ENCODE data around the gene TUSC2.
A peak's percentile ranks its signal among the peaks of the same experiment; 100 is the strongest.

DNA sequence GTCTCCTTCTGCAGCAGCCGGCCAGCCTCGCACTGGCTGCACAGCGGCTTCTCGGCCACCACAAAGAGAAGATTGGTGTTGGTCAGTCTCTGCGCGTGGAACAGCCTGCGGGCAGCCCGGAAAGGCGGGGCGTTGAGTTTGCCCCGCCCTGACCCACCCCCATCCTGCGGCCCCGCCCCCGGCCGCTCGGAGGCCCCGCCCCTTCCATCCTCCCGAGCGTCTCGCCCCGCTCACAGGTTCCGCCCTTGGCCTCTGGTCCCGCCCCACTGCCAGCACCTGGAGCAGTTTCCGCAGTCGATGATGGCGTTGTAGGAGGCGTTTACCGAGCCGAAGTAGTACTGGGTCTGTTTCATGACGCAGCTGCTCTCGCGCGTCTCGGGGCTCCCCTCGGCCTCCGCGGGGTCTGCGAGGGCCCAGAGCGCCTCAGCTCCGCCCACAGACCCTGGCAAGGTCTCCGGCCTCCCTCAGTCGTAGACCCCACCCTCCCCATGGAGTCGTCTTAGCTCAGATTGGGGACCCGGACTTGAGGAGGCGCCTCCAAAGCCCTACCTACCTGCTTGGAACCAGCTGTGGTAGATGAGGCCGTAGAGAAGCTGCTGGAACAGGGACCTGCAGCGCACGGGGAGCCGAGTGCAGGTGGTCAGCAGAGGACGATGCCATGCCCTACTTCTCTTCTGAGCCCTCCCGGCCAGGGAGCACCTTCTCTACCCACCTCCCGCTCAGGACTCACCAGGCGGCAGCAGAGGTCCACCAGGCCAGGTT lies 37.2 kb upstream of the TUSC2 start:
- TF ChIP-seq, protein P1, sequence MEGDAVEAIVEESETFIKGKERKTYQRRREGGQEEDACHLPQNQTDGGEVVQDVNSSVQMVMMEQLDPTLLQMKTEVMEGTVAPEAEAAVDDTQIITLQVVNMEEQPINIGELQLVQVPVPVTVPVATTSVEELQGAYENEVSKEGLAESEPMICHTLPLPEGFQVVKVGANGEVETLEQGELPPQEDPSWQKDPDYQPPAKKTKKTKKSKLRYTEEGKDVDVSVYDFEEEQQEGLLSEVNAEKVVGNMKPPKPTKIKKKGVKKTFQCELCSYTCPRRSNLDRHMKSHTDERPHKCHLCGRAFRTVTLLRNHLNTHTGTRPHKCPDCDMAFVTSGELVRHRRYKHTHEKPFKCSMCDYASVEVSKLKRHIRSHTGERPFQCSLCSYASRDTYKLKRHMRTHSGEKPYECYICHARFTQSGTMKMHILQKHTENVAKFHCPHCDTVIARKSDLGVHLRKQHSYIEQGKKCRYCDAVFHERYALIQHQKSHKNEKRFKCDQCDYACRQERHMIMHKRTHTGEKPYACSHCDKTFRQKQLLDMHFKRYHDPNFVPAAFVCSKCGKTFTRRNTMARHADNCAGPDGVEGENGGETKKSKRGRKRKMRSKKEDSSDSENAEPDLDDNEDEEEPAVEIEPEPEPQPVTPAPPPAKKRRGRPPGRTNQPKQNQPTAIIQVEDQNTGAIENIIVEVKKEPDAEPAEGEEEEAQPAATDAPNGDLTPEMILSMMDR (IDR thresholded peaks at IDR 0.05) = peak; percentile 38
- no peak for TF ChIP-seq ZFX (IDR thresholded peaks at IDR 0.05; ENCODE audit: borderline replicate concordance)
